DOHH2 (cell line): ENCODE data around the gene ATP8B4.
"Not testable (repeated sequence)": the region's sequence is repeated elsewhere in the genome, so short reads cannot be mapped to it uniquely, and the experiment has no call there.

Experiments used
- H3F3A ChIP-seq: fragments of 200-600 bp; sonication (generic), shearing (Covaris generic); 2 replicates; pipeline ENCODE4 v1.6.0; 2016; ENCODE audit warnings: antibody characterized with exemption, mild to moderate bottlenecking; ENCODE audit not compliant: control insufficient read depth, insufficient read depth
- H3K27ac ChIP-seq: fragments of 200-600 bp; sonication (generic); 2 replicates; pipeline ENCODE4 v1.5.1; 2014; ENCODE audit warnings: low read depth, mild to moderate bottlenecking, low read length, moderate library complexity
- H3K27me3 ChIP-seq: fragments of 200-600 bp; sonication (generic); 2 replicates; pipeline ENCODE4 v1.6.1; 2014; ENCODE audit warnings: mild to moderate bottlenecking, low read length, mixed read lengths; ENCODE audit not compliant: control insufficient read depth
- H3K36me3 ChIP-seq: fragments of 200-600 bp; sonication (generic); 2 replicates; pipeline ENCODE4 v1.6.1; 2014; ENCODE audit warnings: mild to moderate bottlenecking, low read length, moderate library complexity, mixed read lengths; ENCODE audit not compliant: control insufficient read depth
- H3K4me1 ChIP-seq: fragments of 200-600 bp; sonication (generic); 2 replicates; pipeline ENCODE4 v1.6.1; 2014; ENCODE audit warnings: mild to moderate bottlenecking, low read length, mixed read lengths; ENCODE audit not compliant: control insufficient read depth
- H3K4me2 ChIP-seq: fragments of 200-600 bp; sonication (generic); 2 replicates; pipeline ENCODE4 v1.6.0; 2014; ENCODE audit warnings: mild to moderate bottlenecking, low read length, moderate library complexity
- H3K4me3 ChIP-seq: fragments of 200-600 bp; sonication (generic); 2 replicates; pipeline ENCODE4 v1.5.1; 2014; ENCODE audit warnings: mild to moderate bottlenecking, low read length, mixed read lengths
- H3K79me2 ChIP-seq: fragments of 200-600 bp; sonication (generic); 2 replicates; pipeline ENCODE4 v1.6.1; 2014; ENCODE audit warnings: mild to moderate bottlenecking, low read length, mixed read lengths; ENCODE audit not compliant: control insufficient read depth
- H3K9me2 ChIP-seq: fragments of 200-600 bp; sonication (generic); replicated peaks from 2 replicates; pipeline ENCODE4 v1.6.1; 2014; ENCODE audit warnings: mild to moderate bottlenecking, low read length, mixed read lengths; ENCODE audit not compliant: control insufficient read depth
- H3K9me3 ChIP-seq: fragments of 200-600 bp; sonication (generic); 2 replicates; pipeline ENCODE4 v1.6.1; 2014; ENCODE audit warnings: antibody characterized with exemption, low read length, mixed read lengths; ENCODE audit not compliant: control insufficient read depth, insufficient read depth
- H4K20me1 ChIP-seq: fragments of 200-600 bp; sonication (generic); 2 replicates; pipeline ENCODE4 v1.6.0; 2014; ENCODE audit warnings: low read depth, mild to moderate bottlenecking, antibody characterized with exemption, low read length, moderate library complexity; ENCODE audit not compliant: control insufficient read depth, insufficient read depth
- EZH2phosphoT487 ChIP-seq: fragments of 200-600 bp; sonication (generic); IDR thresholded peaks from 2 replicates; pipeline ENCODE4 v1.6.1; 2017; ENCODE audit warnings: borderline replicate concordance, mild to moderate bottlenecking, antibody characterized with exemption, low read length, moderate library complexity, mixed read lengths
- TF ChIP-seq, protein P1 (sequence below): fragments of 200-600 bp; sonication (generic); IDR thresholded peaks from one replicate; pipeline ENCODE4 v1.5.1; 2014; ENCODE audit warnings: antibody characterized with exemption, mild to moderate bottlenecking, low read depth, low read length; ENCODE audit not compliant: poor library complexity, severe bottlenecking

ATP8B4 gene

GRCh38 chr15:50137330-50137761 is 18.3 kb upstream of the ATP8B4 start:
- H3K27ac ChIP-seq = no peak overlapping the region
- H3K27me3 ChIP-seq = peaks cover 8% of the 10 kb centered on the region
- H3K4me3 ChIP-seq = no peak overlapping the region
- no peaks in the 10 kb centered on the region for H3F3A ChIP-seq
- no peaks in the 10 kb centered on the region for H3K4me1 ChIP-seq
- H3K9me2 ChIP-seq = no peaks in the 10 kb centered on the region
- TF ChIP-seq, protein P1, sequence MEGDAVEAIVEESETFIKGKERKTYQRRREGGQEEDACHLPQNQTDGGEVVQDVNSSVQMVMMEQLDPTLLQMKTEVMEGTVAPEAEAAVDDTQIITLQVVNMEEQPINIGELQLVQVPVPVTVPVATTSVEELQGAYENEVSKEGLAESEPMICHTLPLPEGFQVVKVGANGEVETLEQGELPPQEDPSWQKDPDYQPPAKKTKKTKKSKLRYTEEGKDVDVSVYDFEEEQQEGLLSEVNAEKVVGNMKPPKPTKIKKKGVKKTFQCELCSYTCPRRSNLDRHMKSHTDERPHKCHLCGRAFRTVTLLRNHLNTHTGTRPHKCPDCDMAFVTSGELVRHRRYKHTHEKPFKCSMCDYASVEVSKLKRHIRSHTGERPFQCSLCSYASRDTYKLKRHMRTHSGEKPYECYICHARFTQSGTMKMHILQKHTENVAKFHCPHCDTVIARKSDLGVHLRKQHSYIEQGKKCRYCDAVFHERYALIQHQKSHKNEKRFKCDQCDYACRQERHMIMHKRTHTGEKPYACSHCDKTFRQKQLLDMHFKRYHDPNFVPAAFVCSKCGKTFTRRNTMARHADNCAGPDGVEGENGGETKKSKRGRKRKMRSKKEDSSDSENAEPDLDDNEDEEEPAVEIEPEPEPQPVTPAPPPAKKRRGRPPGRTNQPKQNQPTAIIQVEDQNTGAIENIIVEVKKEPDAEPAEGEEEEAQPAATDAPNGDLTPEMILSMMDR = no peak
- no peak for TF ChIP-seq EZH2phosphoT487
- H4K20me1 ChIP-seq = no peaks in the 10 kb centered on the region
- no peaks in the 10 kb centered on the region for H3K9me3 ChIP-seq
- H3K4me2 ChIP-seq = no peak overlapping the region
- H3K79me2 ChIP-seq = no peaks in the 10 kb centered on the region
- H3K36me3 ChIP-seq = no peaks in the 10 kb centered on the region

GRCh38 chr15:50135031-50135551 is 16.1 kb upstream of the ATP8B4 start:
- TF ChIP-seq, protein P1 = no peak
- TF ChIP-seq EZH2phosphoT487 = no peak
- H3K4me2 ChIP-seq = no peak overlapping the region
- peaks cover 8% of the 10 kb centered on the region for H3K27me3 ChIP-seq
- H4K20me1 ChIP-seq = no peaks in the 10 kb centered on the region
- no peaks in the 10 kb centered on the region for H3K9me2 ChIP-seq
- H3K4me3 ChIP-seq = no peak overlapping the region
- H3K27ac ChIP-seq = no peak overlapping the region
- no peaks in the 10 kb centered on the region for H3K4me1 ChIP-seq
- H3F3A ChIP-seq = no peaks in the 10 kb centered on the region
- no peaks in the 10 kb centered on the region for H3K9me3 ChIP-seq
- H3K79me2 ChIP-seq = no peaks in the 10 kb centered on the region
- H3K36me3 ChIP-seq = no peaks in the 10 kb centered on the region

DNA sequence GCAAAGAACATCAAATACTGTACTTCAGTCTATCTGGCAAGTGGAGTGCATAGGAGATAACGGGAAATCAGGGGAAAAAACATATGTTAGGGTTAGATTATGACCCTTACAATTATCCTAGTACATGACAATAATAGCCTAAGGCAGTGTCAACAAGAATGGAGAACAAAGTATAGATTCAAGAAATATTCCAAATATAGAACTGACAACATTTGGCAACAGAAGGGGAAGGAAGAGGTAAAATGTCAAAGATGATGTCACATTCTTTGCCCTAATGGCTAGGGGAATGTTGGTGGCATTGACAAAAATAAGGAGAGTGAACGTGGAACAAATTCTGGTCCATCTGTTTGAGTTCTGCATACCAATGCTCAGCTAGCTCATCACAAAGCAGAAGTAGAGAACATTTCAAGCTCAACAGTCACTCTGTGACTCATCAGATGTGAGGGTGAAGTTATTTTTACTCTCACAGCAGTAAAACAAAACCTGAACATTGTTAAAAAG is 15.5 kb upstream of the ATP8B4 start:
- Histone ChIP-seq H3K36me3 (no peaks in the 10 kb centered on the region), H3K4me3 (no peak overlapping the region), H3K4me2 (no peak overlapping the region), H3K9me3 (no peaks in the 10 kb centered on the region), H3K79me2 (no peaks in the 10 kb centered on the region), H3K9me2 (no peaks in the 10 kb centered on the region), H3F3A (no peaks in the 10 kb centered on the region), H3K4me1 (no peaks in the 10 kb centered on the region), H3K27ac (no peak overlapping the region), H3K27me3 (peaks cover 8% of the 10 kb centered on the region), H4K20me1 (no peaks in the 10 kb centered on the region)
- TF ChIP-seq, protein P1 = no peak
- no peak for TF ChIP-seq EZH2phosphoT487

DNA sequence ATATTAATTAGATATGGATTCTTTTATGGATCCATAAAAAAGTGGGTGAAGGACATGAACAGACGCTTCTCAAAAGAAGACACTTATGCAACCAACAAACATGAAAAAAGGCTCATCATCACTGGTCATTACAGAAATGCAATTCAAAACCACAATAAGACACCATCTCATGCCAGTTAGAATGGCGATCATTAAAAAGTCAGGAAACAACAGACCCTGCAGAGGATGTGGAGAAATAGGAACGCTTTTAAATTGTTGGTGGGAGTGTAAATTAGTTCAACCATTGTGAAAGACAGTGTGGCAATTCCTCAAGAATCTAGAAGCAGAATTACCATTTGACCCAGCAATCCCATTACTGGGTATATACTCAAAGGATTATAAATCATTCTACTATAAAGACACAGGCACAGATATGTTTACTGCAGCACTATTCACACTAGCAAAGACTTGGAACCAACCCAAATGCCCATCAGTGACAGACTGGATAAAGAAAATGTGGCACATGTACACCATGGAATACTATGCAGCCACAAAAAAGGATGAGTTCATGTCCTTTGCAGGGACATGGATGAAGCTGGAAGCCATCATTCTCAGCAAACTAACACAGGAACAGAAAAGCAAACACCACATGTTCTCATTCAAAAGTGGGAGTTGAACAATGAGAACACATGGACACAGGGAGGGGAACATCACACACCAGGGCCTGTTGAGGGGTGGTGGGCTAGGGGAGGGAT is 13.4 kb upstream of the ATP8B4 start:
- not testable (repeated sequence) for H3K27me3 ChIP-seq, H3K9me3 ChIP-seq, H3F3A ChIP-seq, H3K9me2 ChIP-seq, H3K4me2 ChIP-seq, H3K27ac ChIP-seq, H3K79me2 ChIP-seq, H4K20me1 ChIP-seq, H3K4me1 ChIP-seq, H3K36me3 ChIP-seq, H3K4me3 ChIP-seq
